ENCODE data around the gene HEG1.
"Not testable (repeated sequence)": the region's sequence is repeated elsewhere in the genome, so short reads cannot be mapped to it uniquely, and the experiment has no call there.

HEG1 gene

GRCh38 chr3:124982855-124983254, 72.9 kb downstream of the HEG1 start:
- DNase-seq = no peak

DNA sequence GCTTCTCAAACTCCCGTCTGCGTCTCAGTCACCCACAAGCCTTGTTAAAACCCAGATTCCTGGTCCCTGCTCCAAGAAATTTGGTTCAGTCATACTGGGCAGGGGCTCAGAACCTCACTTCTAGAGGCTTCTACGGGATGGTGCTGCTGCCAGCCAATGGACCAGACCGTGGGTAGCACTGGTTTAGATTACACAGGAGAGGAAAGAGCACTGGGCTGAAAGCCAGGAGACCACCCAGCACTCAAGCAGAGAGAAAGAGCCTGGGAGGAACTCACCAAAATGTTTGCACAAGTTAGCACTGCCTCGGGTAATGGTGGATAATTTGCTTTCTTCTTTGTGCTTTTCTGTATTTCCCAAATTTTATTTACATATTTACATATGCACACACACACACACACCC, 74.3 kb downstream of the HEG1 start:
- no peak for DNase-seq

- DNase-seq = no peak
Measured at GRCh38 chr3:124978627-124979026, 77.2 kb downstream of the HEG1 start.

GRCh38 chr3:124976383-124976782, 79.4 kb downstream of the HEG1 start:
- DNase-seq = no peak

DNA sequence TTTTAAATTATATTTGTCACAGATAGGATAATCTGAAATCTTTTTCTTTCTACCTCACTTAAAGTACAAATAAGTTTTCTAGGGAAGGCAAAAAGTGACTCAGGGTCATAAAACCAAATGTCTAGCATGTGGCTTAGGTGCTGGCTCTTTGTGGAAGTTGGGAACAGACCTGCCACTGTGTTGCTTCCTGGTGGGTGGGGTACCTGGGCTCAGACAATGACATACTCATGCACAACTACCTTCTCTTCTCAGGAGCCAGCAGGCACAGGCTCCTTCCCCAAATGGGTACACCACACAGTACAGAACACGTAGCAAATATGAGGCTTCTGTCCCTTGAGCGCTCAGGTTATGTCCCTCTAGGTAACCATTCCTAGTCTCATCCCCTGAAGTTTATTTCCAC, 81.1 kb downstream of the HEG1 start:
- DNase-seq = no peak

GRCh38 chr3:124973290-124973689, 82.5 kb downstream of the HEG1 start:
- DNase-seq = no peak

DNA sequence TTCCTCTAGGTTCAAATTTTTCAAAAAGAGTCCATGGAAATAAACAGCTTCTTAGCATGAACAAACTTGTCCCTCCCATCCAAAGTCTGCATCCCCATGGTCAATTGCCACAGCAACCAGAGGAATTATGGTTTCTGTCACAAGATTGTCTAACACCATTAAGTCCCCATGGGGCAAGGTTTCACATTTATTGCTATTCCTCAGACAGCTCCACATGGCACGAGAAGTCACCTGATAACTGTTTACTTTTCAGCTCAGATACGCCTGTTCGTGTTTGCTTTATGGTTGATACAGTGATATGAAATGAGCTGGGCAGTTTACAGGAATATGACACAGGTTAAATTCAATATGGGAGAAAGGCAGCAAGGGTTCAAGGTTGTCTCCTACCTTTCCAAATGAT, 83.3 kb downstream of the HEG1 start:
- no peak for DNase-seq

- no peak for DNase-seq
Measured at GRCh38 chr3:124969963-124970722, 85.7 kb downstream of the HEG1 start.

DNA sequence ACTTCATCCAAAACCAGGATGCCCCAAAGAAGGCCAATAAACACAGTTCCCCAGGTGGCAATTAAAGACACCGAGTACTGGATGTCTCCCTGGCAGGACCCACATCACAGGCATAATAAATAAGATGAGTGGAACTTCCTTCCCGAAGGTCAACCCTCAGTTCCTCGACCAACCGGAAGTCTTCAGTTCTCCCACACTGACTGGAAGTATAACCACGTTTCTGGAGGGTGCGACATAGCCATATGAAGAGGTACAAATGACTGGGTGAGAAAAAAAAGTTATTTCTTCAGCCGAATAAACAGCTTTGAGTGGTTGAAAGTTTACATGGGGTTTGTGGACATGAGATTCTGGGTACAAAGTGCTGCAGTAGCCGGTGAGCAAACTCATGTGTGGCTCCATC, 86.6 kb downstream of the HEG1 start:
- DNase-seq = no peak

DNA sequence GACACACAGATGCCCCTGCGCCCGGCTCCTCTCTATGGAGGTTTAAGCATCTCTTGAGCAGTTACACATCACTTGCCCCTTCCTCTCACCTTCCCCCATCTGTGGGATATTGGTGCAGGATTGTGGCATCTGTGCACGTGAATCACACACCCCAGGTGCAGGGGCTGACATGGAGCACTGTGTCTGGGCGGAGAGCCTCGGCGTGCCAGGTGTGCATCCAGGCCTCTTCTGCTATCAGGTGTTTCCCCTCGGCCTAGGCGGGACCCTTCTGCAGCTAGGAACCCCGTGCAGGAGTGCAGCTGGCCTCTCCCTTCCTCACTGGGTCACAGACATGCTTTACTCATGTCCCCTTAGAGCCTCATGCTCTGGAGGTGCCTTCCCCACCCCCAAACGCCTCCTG, 87.8 kb downstream of the HEG1 start:
- DNase-seq = no peak

DNA sequence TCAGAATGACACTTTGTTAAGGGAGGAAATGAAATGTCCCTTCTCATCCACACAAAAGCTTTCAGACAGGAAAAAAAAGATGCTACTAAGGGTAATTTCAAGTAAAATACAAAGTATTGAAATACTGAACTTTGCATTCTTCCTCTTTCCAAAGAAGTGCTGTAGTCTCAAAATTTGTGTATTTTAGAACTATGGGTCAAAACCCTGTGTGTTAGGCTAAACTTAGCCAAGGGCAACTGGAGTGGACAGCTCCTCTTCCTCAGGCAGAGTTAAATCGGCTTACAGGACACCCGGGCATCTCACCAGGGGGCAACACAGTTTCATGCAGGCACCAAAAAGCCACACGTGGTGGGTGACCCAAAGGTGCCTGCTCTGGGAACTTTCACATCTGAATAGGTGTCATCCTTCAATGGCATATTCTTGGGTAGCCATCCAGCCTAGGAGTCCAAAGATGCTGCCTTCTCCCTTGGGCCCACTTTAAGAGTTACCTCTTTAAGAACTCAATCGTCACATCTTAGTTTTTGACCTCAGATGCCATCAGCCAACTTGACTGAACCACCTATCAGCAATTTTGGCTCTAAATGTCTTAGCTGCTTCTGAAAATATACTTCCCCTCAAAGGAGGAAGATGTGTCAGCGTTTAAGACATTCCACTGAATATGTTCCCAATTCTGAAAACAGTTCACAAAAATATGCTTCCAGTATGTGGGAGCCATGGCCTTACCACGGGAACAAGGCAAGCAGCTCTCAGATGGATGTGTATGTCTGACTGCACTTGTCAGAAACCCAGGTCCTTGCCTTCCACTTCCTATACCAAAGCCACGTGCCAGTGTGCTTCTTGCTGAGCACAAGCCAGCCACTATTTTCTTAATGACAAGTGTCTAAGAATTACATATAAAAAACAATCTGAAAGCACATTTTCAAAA, 89.0 kb downstream of the HEG1 start:
- no peak for DNase-seq

DNA sequence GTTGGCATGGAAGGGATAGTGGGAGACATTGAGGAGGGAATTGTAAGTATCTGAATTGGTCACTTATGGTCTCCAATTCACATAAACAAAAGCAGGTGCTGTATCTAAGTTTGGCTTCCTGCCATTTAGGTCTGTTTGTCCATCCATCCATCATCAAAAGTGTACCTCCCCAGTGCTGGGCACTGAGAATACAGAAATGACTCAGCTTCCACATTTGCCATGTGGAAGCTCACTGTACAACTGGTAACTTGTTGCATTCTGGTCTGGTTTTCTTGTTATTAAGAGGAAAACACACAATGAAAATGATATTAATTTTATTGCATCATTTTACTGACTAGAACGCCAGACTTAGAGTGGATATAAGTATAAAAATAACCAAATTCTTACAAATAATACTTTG, 90.4 kb downstream of the HEG1 start:
- no peak for DNase-seq

- no peak for DNase-seq
Measured at GRCh38 chr3:124964387-124964786, 91.4 kb downstream of the HEG1 start.

GRCh38 chr3:124963755-124964154, 92.0 kb downstream of the HEG1 start:
- DNase-seq = no peak

DNA sequence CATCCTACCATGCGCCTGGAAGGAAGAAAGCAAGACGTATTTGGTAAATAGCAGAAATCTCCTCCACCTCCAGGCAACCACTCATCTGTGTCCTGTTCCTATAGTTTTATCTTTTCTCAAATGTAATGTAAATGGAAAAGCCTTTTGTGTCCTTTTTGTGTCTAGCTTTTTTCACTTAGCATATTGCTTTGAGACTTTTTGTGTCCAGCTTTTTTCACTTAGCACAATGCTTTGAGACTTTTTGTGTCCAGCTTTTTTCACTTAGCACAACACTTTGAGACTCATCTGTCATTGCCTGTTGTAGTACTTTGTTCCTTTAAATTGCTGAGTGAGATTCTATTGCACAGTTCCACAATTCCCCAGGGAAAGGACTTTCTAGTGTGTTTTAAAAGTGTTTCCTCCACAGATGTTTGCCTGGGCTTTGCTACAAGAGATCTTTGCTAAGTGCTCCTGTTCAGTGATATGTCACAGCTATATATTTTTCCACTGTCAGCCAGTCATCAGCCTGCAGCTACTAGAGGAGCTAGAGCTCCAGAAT, 93.3 kb downstream of the HEG1 start:
- no peak for DNase-seq

- no peak for DNase-seq
Measured at GRCh38 chr3:124960698-124961097, 95.1 kb downstream of the HEG1 start.

DNA sequence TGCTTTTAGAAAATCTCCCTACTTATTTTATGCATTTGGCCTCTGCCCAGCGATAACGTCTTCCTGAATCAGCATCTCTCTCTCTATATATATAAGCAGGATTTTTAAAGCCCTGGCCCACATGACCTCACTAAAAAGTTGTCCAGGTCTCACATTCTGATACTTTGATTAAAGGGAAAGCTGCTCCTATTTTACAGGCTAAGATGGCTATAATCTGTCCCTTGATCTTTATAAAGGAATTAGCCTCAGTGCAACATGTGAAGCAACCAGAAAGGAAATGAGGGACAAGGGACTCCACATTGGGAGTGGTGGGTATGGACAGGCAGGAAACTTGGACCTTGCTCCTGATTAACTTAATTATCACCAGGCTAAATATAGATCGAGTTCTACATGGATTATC, 95.7 kb downstream of the HEG1 start:
- DNase-seq = no peak

DNA sequence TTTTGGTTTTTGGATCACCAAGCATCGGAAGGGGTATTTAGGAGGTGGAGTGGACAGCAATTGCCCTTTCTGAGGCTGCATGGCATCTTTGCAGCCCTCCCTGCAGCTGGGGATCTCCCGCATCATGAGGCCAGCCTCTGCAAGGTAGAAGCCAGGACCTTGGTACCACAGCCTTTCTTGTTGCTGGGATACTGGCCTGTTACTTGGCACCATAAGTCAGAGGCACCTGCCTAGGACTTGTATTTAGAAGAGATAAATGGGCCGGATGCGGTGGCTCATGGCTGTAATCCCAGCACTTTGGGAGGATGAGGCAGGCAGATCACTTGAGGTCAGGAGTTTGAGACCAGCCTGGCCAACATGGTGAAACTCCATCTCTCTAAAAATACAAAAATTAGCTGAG, 97.8 kb downstream of the HEG1 start:
- not testable (repeated sequence) for DNase-seq

- no peak for DNase-seq
Measured at GRCh38 chr3:124952282-124952855, 103.4 kb downstream of the HEG1 start.

DNA sequence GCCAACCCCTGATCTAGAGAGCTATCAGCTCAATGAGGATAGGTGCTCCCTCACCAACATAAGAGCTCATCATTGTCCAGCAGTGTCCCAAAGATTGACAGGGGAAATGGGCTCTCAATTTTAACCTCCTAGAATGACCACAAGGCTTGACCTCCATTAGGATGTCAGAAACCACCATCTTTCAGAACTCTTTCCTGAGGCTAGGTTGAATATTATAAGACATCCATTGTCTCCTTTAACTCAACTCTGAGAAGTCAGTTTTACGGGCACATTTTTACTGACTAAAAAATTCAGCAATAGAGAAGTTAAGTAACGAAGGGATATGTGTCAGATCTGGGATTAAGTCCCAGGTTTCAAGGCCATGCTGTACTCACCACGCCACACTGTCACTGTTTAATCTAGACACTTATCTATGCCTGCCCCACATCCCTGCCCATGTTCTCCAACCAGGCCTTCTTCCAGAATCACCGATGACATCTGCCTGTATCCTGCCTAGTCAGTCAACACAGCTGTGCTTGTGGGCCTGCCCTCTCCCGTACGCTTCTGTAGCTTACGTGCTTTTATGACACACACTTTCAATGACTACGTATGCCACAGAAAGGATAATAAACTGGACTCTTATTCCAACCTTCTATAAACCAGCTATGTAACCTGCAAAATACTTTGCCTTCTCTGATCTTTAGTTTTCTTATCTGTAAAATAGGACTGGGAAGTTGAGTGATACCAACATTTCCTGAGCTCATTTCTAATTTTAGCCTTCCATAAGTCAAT, 104.1 kb downstream of the HEG1 start:
- no peak for DNase-seq

DNA sequence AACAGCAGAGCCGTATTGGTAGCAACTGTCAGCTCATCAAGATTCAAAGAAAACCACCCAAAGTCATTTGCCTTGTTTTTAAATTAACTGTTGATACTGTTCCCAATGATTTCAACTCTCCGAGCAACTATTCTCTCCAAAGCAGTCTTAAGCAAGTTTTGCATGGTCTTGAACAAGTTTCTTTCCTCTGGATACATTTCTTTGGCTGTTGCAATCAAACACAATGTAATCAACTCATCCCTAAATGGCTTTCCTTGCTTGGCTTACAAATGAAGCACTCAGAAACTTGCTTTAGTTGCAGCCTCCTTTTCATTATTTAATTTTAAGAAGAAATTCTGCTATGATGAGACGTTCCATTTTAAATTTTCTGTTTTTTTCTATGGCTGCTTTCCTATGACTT, 105.8 kb downstream of the HEG1 start:
- DNase-seq = no peak

DNA sequence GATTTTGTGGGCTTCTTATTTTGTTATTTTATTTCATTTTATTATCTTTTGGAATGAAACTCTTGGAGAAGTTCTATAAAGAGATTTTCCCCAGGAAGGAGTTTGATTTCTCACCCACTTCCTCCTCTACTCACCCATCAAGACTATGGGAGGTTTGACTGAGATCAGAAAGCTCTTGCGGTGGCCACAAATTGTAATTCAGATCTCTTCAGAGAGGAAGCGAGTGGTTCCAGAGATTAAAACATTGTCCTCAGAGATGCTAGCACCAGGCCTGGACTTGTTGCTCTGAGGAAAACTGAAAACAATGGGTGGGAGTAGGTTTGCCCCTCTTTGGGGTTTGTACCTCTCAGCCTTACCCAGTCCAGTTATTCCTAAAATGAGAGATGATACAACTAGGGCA, 113.2 kb downstream of the HEG1 start:
- DNase-seq = no peak

DNA sequence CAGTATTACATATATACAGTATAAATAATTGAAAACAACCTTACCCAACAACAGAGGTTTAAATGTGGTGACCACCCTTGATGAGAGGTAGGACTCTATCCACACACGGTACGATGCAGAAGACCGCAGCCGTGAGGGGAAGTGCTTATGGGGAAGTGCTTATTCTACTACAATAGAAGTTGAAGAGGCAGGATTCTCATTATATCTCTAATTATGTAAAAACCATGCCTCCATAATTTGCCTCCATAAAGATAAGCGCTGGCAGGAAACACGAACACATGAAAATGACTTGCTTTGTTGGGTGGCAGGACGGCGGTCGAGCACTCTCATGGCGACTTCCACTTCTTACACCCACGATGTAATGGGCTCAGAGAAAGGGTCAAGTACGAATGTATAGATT, 114.0 kb downstream of the HEG1 start:
- no peak for DNase-seq
